Gastrocnemius medialis (tissue), 4 donors: ENCODE measurements around the gene ZBTB47. TPM values are rescaled to one million over a fixed set of nuclear protein-coding genes. Genes with fewer than 3 reads are reported as not detected.

Experiments used
- ATAC-seq, 2 donors: fragments of 150-250 bp; one replicate each; pipeline ENCODE4 v1.9.1; 2016
- DNase-seq, 2 donors: peaks; one replicate each; pipeline ENCODE4 v3.0.0-alpha.2; 2019
- H3K27ac ChIP-seq, 4 donors: fragments of 200-600 bp; sonication (generic); 1 replicate in 1 of 4; 2 replicates in 3 of 4; pipeline ENCODE4 v1.5.1; 2016 to 2018; ENCODE audit warnings: mild to moderate bottlenecking in 2 of 4, moderate library complexity in 1 of 4
- H3K27me3 ChIP-seq, 3 donors: fragments of 200-600 bp; sonication (generic) in 2 of 3; 1 replicate in 1 of 3; 2 replicates in 2 of 3; pipeline versions ENCODE4 v1.5.1 to v1.6.0; 2016 to 2019; ENCODE audit warnings: mild to moderate bottlenecking in 1 of 3, moderate library complexity in 1 of 3
- H3K36me3 ChIP-seq, 2 donors: fragments of 200-600 bp; sonication (generic) in 1 of 2; one replicate each; pipeline ENCODE4 v1.5.1; 2017 to 2018
- H3K4me1 ChIP-seq, 2 donors: fragments of 200-600 bp; sonication (generic) in 1 of 2; one replicate each; pipeline ENCODE4 v1.5.1; 2016 to 2017; ENCODE audit warnings: mild to moderate bottlenecking in 2 of 2
- H3K4me3 ChIP-seq, 4 donors: fragments of 200-600 bp; sonication (generic) in 3 of 4; 1 replicate in 1 of 4; 2 replicates in 3 of 4; pipeline ENCODE4 v1.5.1; 2016 to 2019; ENCODE audit warnings: mild to moderate bottlenecking in 2 of 4
- H3K9me3 ChIP-seq, 3 donors: fragments of 200-600 bp; sonication (generic) in 2 of 3; 1 replicate in 1 of 3; 2 replicates in 2 of 3; pipeline ENCODE4 v1.5.1; 2016 to 2019
- POLR2A ChIP-seq, 2 donors: fragments of 450-650 bp; IDR thresholded peaks; one replicate each; pipeline ENCODE4 v1.6.1; 2017; ENCODE audit warnings: antibody characterized with exemption in 2 of 2, mild to moderate bottlenecking in 2 of 2, moderate library complexity in 2 of 2
- in situ Hi-C, 4 donors: fragments of 200-750 bp; cut with MboI; loops; one replicate each; pipeline versions ENCODE4 v1.15.0 to v1.8.0; 2017; ENCODE audit warnings: low sequenced_read_pairs in 4 of 4
- intact Hi-C: fragments of 100-400 bp; cut with DNase I; formaldehyde crosslinking; loops from one replicate; pipeline ENCODE4 v1.15.1; 2023; ENCODE audit warnings: low total_unique reads
- total RNA-seq, 4 donors: library from RNA; depleted of rRNA; stranded (reverse); fragments of >200 nt; gene quantifications; one replicate each; pipeline versions ENCODE4 v1.1.0 to v1.2.3, GENCODE V29; 2016
- TF ChIP-seq, protein P1 (sequence below), 5 experiments: fragments of 450-650 bp in 3 of 5; fragments of 200-600 bp in 2 of 5; sonication (generic) in 2 of 5; IDR thresholded peaks in 4 of 5; conservative IDR thresholded peaks in 1 of 5; 1 replicate in 4 of 5; 2 replicates in 1 of 5; pipeline ENCODE4 v1.5.1; 2016 to 2019; ENCODE audit warnings: antibody characterized with exemption in 5 of 5, mild to moderate bottlenecking in 3 of 5, moderate library complexity in 3 of 5

Gene ZBTB47
- total RNA-seq, 4 donors from 2014 or later = 141 to 256 (median 167) TPM

- intact Hi-C loops = no loop called here
- Histone ChIP-seq H3K4me3 (no peak overlapping the region), H3K27ac (no peak overlapping the region), H3K27me3 (no peaks in the 10 kb centered on the region), H3K36me3 (no peaks in the 10 kb centered on the region), H3K9me3 (no peaks in the 10 kb centered on the region), H3K4me1 (peaks cover 0 to 5% of the 10 kb centered on the region in 2 donors)
- TF ChIP-seq, protein P1, sequence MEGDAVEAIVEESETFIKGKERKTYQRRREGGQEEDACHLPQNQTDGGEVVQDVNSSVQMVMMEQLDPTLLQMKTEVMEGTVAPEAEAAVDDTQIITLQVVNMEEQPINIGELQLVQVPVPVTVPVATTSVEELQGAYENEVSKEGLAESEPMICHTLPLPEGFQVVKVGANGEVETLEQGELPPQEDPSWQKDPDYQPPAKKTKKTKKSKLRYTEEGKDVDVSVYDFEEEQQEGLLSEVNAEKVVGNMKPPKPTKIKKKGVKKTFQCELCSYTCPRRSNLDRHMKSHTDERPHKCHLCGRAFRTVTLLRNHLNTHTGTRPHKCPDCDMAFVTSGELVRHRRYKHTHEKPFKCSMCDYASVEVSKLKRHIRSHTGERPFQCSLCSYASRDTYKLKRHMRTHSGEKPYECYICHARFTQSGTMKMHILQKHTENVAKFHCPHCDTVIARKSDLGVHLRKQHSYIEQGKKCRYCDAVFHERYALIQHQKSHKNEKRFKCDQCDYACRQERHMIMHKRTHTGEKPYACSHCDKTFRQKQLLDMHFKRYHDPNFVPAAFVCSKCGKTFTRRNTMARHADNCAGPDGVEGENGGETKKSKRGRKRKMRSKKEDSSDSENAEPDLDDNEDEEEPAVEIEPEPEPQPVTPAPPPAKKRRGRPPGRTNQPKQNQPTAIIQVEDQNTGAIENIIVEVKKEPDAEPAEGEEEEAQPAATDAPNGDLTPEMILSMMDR (IDR thresholded peaks at IDR 0.05 in 4 of 5, conservative IDR thresholded peaks at IDR 0.05 in 1 of 5) = no peak
- no peak for TF ChIP-seq POLR2A (IDR thresholded peaks at IDR 0.05)
- ATAC-seq (no peak), DNase-seq (no peak)
- in situ Hi-C loops = no loop called here
These were observed 58.8 kb downstream of the ZBTB47 start for GRCh38 chr3:42712344-42712648.

- no peak overlapping the region for H3K27ac ChIP-seq
- H3K27me3 ChIP-seq = no peaks in the 10 kb centered on the region
- H3K36me3 ChIP-seq = no peaks in the 10 kb centered on the region
- no peak overlapping the region for H3K4me3 ChIP-seq
- no peak for ATAC-seq
- TF ChIP-seq POLR2A (IDR thresholded peaks at IDR 0.05) = no peak
- TF ChIP-seq, protein P1 (IDR thresholded peaks at IDR 0.05 in 4 of 5, conservative IDR thresholded peaks at IDR 0.05 in 1 of 5) = no peak
- intact Hi-C loops = no loop called here
- in situ Hi-C loops = no loop called here
- H3K4me1 ChIP-seq = peaks cover 0 to 5% of the 10 kb centered on the region in 2 donors
- no peaks in the 10 kb centered on the region for H3K9me3 ChIP-seq
- DNase-seq = peak in 1 of 2 donors; percentile 5
These were observed 59.3 kb downstream of the ZBTB47 start for GRCh38 chr3:42712688-42713372.

DNA sequence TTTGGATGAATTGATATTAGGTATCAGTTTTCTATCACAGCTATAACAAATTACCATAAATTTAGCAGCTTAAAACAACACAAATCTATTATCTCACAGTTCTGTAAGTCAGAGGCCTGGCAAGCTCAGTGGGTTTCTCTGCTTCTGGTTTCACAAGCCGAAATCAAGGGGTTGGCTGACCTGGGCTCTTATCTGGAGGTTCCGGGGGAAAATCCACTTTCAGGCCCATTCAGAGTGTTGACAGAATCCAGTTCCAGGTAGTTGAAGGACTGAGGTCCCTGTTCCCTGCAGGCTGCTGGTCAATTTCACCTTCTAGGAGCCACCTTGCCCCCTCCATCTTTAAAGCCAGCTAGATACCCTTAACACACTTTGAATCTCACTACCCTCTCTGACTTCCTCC is 60.2 kb downstream of the ZBTB47 start:
- H3K27me3 ChIP-seq = no peaks in the 10 kb centered on the region
- no peak overlapping the region for H3K4me3 ChIP-seq
- H3K4me1 ChIP-seq = peaks cover 0 to 5% of the 10 kb centered on the region in 2 donors
- in situ Hi-C loops = no loop called here
- no peak for ATAC-seq
- intact Hi-C loops = no loop called here
- no peaks in the 10 kb centered on the region for H3K9me3 ChIP-seq
- no peak overlapping the region for H3K27ac ChIP-seq
- TF ChIP-seq POLR2A (IDR thresholded peaks at IDR 0.05) = no peak
- TF ChIP-seq, protein P1 (IDR thresholded peaks at IDR 0.05 in 4 of 5, conservative IDR thresholded peaks at IDR 0.05 in 1 of 5) = no peak
- no peak for DNase-seq
- H3K36me3 ChIP-seq = no peaks in the 10 kb centered on the region

DNA sequence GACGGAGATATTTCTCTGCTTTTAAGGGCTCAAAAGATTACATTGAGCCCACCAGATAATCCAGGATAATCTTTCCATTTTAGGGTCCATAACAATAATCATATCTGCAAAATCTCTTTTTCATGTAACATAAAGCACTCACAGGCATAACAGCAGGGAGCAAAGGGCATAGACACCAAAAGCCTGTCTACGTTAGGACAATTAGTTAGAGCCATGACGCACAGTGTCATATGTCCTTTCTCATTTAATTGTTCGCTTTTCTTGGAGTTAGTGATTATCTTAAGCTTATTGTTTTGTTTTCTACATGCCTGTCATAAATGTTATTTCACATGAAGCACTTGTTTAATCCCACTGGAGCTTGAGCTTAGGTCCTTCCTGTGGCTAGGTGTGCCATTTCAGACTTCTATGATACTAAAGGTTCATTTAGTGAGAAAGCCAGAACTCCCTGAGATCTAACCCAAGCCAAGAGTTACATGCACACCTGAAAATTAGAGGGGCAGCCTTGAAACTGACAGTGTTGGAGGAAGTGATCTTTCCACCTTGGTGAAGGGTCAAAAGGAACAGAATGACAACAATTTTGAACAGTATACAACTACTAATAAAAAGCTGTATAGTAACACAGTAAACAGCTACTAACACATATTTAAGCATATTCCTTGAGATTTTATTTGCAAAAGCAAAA is 60.8 kb downstream of the ZBTB47 start:
- Histone ChIP-seq H3K4me1 (peaks cover 0 to 5% of the 10 kb centered on the region in 2 donors), H3K4me3 (no peak overlapping the region), H3K9me3 (no peaks in the 10 kb centered on the region), H3K36me3 (no peaks in the 10 kb centered on the region), H3K27ac (no peak overlapping the region), H3K27me3 (no peaks in the 10 kb centered on the region)
- in situ Hi-C loops = no loop called here
- intact Hi-C loops = no loop called here
- no peak for TF ChIP-seq POLR2A (IDR thresholded peaks at IDR 0.05)
- TF ChIP-seq, protein P1 (IDR thresholded peaks at IDR 0.05 in 4 of 5, conservative IDR thresholded peaks at IDR 0.05 in 1 of 5) = no peak
- ATAC-seq = no peak
- DNase-seq = no peak

Other genes starting within 250 kb of the ZBTB47 start
- gene LYZL4, start 243.1 kb upstream of the ZBTB47 start, total RNA-seq = not detected
- 1 to 10 TPM; 1.7 to 8.7 (median 3.2) TPM for gene VIPR1, start 151.1 kb upstream of the ZBTB47 start, total RNA-seq
- gene SEC22C, start 71.7 kb upstream of the ZBTB47 start, total RNA-seq = 10 to 100 TPM; 35.5 to 54.6 (median 40.6) TPM
- 10 to 100 TPM; 12.0 to 30.0 (median 15.5) TPM for gene SS18L2, start 62.8 kb upstream of the ZBTB47 start, total RNA-seq
- 10 to 100 TPM; 10.0 to 56.6 (median 13.6) TPM for gene NKTR, start 53.0 kb upstream of the ZBTB47 start, total RNA-seq
- 100 to 1,000 TPM; 197 to 682 (median 397) TPM for gene KLHL40, start 31.8 kb downstream of the ZBTB47 start, total RNA-seq
- 100 to 1,000 TPM in 2 of 4 donors, 10 to 100 TPM in 2; 78.0 to 309 (median 164) TPM for gene HHATL, start 49.1 kb downstream of the ZBTB47 start, total RNA-seq
- gene CCDC13, start 119.6 kb downstream of the ZBTB47 start, total RNA-seq = 1 to 10 TPM in 2 of 4 donors, under 1 TPM in 2; 0.12 to 1.5 (median 1.1) TPM
- gene HIGD1A, start 150.8 kb downstream of the ZBTB47 start, total RNA-seq = 100 to 1,000 TPM; 123 to 156 (median 139) TPM
- gene ACKR2, start 155.7 kb downstream of the ZBTB47 start, total RNA-seq = 1 to 10 TPM in 1 of 4 donors, under 1 TPM in 2, not detected in 1; 0.23 to 1.1 (median 0.51) TPM
- gene CYP8B1, start 222.2 kb downstream of the ZBTB47 start, total RNA-seq = under 1 TPM in 2 of 4 donors, not detected in 2; 0.62 to 0.93 TPM